Stimulated activated CD4-positive, alpha-beta T cell treated with anti-CD3 and anti-CD28 coated beads, Interleukin-15, amount 100 ng/mL, for 48 hours (primary cell): ENCODE results near the gene RPRML.
"Not testable (repeated sequence)": the region's sequence is repeated elsewhere in the genome, so short reads cannot be mapped to it uniquely, and the experiment has no call there.

Source experiments
- DNase-seq, 2 donors: peaks; one replicate each; pipeline ENCODE4 v3.0.0-alpha.2; 2020; ENCODE audit warnings: low read depth in 2 of 2

RPRML gene

DNA sequence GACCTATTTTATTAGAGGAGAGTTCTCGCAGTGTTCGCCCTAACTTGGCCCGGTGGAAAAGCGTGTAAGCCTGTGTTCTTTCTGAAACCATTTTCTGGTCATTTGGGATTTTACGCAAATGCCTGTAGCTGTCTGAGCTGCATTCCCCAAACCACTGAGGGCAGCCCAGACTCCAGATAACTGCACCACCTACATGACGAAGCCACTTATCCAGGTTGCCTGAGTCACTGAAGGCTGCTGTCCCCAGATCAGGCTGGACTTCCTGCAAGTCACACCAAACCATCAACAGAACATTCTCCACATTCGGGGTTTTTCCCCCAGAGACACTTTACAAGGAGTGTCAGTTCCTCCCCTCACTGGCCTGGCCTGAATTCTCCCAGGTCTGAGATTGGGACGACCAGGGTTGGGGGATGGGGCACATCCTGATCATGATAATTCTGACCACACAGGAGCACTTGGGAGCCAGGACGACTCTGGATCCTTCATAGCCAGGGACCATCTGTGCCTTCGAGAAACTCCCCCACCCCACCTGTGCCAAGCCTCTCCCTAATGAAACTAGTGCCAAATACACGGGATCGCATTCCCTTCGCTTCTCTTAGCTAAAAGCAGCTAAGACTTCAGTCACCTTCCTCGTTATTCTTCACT, 2.3 kb downstream of the RPRML start:
- DNase-seq = no peak

DNA sequence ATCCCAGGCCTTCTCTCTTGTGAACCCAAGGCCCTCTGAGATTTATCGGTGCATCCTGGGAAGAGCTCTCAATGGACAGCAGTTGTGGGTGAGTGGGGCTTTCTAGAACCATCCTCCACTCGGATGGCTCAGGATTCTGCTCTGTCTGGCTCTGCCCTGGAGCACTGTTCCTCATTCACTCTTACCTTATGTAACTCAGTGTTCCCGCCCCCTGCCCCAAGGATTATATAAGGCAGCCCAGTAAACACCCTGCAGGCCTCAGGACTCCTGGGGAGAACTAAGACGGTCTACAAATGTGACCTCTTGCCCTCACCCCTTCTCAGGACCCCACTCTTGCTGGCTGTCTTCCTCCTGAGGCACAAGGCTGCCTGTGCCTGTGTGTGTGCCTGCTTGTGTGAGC, 3.8 kb downstream of the RPRML start:
- DNase-seq = no peak

DNA sequence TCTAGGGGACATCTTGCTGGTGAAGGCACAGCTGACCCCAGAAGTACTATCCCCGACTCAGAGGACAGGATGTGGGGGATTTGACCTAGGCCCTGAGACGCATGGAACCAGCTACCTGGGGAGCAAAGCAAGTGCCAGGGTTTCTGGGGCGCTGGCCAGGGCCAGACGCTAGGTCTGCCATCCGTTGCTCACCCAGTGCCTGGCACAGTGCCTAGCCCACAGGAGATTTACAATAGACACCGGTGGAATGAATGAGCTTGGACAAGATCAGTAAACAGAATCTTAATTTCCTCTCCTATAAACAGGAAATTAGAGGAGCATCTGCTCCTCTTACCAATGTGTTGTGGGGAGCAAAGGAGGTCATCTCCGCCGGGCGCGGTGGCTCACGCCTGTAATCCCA, 5.0 kb downstream of the RPRML start:
- no peak for DNase-seq

DNA sequence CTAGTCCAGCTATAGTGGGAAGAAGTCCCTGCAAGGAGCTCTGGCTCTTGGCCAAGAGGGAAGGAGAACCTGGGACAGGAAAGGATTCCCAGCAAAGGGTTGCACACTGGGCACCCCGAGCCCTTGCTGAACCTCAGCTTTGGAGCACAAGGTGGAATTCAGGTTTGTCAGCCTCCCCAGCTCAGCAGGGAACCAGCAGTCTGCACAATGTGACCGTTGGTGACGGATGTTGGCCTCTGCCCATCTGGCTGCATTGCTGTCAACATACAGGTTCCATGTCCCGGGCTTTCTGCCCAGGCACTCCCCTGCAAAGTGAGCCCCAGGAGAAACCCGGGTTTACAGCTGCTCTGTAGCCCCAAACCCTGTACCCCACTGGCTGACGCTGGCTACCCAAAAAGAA, 6.7 kb downstream of the RPRML start:
- no peak for DNase-seq

DNA sequence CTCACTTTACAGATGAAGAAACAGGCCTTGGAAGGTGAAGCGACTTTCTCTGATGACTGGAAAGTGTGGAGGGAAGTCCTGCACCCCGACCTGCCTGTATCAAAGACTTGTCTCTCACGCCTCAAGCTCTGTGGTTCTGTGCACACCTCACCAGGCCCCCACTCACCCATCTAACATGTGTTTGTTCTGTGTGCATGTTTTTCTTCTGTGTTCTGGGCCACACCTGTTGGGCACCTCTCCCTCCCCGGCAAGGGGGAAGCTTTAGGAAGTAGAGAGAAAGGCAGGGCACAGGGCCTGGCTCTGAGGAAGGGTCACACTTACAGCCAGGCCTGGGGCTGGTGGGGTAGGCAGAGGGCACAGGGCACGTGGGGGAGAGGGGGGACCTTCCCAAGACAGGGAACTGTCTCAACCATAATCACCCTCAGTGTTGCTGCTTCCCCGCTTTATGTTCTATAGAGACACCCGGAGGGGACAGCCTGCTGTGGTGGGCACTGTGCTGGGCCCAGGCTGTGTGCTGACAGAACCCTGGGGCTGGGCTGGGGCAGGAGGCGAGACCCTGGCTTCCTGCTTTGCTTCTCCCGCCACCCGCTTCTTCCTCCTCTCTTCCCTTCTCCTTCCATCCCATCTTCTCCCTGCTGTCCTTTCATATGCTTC, 7.3 kb downstream of the RPRML start:
- no peak for DNase-seq

DNA sequence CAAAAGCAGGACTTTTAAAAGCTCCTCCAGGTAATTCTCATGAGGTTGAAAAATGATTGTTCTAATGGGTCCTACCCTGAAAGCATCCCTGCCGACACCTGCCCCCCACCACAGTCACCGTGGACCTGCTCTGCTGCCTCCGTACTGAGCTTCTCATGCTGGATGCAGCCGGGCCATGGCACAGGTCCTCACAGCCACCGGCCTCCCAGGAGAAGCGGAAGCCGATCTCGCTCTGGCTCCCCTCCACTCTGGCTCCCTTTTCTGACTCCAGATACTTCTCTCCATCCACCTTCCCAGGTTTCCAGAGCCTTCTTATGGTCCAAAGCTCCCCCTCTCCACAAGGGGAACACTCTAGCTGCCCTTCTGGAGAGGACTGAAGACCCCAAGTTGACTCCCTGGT, 10.2 kb downstream of the RPRML start:
- no peak for DNase-seq

DNA sequence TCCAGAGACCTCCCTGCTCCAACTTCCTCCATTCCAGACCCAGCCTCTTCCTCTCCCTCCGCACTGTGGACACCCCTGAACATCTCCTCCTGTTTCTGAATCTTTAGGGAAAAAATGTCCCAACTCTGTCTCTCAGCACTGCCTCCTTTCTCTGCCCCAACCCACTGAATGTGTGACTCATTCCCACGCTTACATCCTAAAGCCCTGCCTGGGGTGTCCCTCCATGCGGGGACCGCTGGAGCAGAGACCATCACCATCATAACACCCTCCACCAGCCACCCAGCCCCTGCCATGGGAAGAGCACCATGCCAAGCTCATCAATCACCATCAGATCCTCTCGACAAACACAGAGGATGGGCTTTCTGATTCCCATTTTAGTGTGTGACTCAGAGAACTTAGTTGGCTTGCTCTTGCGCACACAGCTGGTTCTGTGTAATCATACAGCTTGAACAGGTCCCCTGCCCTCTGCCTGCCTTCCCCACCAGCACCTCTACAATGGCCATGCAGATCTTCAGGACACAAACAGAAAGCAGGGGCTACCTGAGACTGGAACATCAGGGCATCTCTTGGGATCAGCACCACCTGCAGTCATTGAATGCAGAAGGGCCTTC, 10.7 kb downstream of the RPRML start:
- no peak for DNase-seq

DNA sequence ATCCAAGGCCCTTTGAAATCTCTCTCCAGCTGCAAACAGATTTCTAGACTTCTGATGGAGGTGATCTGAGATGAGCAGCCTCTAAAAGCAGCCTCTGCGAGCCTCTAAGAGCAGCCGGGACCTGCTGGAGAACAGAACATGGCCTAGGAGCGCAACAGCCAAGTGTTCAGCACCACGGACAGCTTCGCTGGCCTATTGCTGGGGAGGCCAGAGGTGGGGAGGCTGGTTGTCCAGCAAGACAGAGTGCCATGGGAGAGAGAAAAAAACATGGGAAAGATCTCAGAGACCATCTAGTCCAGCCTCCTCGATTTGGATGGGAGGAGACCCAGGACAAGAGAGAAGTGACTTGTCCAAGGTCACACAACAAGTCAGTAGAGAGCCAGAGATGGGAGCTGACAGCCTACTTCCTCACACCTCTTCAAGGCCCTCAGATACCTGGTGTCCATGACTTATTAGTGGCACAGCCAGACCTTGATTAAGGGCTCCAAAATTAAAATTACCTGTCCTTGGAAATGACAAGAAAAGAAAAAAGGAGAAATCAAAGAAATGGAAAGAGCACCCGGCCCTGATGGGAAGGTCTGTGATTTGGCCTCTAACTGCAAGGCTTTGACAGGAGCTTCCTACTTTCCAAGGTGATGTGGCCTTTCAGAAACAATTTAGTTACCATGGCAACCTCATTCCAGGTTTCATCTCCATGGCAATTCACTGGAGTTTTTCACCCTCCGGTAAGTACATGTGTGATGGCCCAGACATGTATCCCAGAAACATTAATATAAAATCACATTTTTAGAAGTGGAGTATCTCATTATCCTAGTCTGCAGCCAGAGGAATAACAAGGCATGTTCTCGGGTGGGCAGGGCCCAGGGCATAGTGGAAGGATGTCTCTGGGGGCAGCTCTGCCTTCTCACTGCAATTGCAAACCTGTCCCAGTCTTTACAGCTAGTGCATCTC, 14.5 kb downstream of the RPRML start:
- no peak for DNase-seq

DNA sequence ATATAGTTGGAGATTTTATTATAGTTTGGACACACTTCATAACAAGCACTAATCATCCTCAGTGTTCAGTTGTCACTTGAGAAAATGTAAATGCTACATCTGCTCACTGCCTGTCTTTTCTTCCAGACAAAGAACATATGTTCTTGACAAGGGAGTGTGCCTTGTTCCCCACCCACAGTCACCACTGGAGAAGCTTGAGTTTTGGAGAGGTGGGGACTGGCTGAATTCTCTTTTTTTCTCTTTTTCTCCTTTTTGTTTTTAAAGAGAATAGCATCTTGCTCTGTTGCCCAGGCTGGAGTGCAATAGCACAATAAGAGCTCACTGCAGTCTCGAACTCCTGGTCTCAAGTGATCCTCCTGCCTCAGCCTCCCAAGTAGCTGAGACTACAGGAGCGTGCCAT, 15.5 kb downstream of the RPRML start:
- no peak for DNase-seq

DNA sequence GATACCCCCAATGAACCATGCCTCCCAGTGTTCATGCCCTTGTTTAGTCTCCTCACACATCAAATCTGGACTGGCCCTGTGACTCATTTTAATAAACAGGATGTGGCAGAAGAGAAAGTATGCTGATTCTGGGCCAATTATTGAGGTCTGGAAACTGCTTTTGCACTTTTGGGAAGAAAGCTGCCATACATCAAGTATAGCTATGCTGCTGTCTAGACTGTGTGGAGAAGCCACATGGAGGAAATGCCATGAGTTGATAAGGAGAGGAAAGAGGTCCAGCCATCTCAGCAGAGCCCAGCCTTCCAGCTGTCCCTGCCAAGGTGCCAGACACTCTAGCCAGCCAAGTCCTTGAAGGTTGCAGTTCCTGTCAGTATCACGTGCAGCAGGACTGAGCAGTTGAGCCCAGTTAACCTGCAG, 16.7 kb downstream of the RPRML start:
- no peak for DNase-seq

DNA sequence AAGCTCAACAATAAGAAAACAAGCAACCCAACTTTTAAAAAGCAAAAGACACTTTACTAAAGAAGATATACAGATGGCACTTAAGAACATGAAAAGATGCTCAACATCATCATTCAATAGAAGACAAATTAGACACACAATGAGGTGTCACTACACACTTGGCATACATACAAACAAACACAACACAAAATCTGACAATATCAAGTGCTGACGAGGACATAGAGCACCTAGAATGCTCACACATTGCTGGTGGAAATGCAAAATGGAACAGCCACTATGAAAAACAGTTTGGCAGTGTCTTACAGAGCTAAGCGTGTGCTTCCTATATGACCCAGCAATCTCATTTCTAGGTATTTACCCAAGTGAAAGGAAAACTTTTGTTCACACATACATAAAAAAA, 18.9 kb downstream of the RPRML start:
- DNase-seq = no peak

DNA sequence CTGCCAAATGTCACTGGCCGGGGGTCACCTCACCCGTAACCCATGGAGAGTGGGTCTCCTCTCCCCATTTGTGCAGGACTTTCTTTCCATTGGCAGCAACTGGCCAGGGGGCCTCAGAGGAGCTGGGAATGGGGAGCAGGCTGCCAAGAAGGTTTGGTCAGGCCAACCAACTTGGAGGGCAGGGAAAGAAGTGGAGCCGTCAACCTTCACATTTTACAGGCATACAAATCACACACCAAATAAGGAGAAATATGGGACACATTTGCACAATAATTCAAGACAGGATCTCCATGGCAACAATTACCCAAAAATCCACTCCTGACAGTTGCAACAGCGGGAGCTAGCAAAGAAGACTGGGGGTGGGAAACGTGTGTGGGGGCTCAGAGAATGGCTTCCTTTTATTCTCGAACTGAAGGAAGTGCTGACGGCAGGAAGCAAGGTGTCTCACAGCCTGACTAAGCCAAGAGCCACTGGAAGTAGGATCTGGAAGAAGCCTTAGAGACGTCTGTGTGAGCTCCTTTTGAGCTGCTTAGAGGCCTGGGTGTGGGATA, 20.9 kb downstream of the RPRML start:
- DNase-seq = no peak

DNA sequence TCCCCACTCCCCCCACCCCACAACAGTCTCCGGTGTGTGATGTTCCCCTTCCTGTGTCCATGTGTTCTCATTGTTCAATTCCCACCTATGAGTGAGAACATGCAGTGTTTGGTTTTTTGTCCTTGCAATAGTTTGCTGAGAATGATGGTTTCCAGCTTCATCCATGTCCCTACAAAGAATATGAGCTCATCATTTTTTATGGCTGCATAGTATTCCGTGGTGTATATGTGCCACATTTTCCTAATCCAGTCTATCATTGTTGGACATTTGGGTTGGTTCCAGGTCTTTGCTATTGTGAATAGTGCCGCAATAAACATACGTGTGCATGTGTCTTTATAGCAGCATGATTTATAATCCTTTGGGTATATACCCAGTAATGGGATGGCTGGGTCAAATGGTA, 25.9 kb downstream of the RPRML start:
- DNase-seq = not testable (repeated sequence)

DNA sequence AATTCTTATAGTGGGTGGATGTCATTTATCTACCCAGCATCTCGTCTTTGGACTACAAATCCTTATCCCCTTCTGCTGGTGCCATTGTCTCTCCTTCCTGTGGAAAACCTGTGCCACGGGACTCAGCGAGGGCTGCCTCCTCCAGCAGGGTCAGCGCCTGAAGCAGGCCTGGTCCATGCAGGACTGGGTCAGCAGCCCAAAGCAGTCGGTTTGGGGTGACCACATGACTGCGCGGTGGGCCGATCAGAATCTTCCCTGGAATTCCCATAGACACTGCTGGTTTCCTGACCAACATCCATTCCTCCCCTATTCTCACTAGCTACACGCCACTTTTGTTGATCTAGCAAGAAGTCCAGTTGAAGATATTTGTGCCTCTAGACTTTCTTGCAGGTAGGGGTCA, 26.9 kb downstream of the RPRML start:
- DNase-seq = no peak

DNA sequence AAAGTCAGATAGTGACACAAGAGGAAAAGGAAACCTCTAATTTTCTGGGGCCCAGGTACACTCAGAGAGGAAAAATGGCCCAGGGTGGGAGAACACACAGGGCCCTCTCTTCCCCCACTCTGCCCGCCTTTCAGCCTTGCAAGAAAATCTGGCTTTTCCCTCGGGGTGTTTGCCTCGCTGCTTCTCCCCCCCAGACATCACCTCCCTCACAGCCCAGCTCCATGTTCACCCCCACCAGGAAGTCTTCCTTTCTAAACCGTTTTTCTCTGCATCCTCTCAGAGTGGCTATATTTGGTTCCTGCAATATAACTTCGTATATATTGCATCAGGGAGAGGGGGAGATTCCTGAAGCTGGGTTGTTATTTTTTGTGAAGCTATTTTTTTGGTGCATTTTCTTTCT, 27.3 kb downstream of the RPRML start:
- DNase-seq = no peak

DNA sequence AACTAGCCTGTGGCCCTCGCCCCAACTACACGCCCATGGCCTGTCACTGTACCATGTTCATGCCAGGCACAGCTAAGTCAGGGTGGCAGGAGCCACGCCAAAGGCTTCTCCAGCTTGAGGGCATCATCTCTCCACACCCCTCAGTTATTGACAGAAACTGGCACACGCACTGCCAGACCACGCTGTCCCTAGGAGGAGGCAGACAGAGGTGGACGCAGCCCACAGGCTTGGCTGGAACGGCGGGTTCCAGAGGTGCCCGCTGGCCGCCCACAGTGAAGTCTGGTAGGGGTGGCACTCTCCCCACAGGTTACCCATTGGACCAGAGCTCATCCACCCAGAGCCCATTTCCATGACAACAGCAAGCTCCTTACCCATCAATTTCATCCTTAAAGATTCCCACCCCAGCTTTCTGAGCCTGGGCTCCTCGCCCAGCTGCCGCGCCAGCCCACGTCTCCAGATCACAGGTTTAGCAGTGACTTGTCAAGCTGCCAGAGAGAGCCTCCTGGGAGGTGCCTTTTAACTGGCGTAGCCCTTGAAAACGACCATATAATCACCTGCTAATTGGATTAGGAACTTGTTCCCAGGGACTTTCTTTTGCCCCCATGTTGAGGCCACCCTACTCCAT, 27.9 kb downstream of the RPRML start:
- no peak for DNase-seq

DNA sequence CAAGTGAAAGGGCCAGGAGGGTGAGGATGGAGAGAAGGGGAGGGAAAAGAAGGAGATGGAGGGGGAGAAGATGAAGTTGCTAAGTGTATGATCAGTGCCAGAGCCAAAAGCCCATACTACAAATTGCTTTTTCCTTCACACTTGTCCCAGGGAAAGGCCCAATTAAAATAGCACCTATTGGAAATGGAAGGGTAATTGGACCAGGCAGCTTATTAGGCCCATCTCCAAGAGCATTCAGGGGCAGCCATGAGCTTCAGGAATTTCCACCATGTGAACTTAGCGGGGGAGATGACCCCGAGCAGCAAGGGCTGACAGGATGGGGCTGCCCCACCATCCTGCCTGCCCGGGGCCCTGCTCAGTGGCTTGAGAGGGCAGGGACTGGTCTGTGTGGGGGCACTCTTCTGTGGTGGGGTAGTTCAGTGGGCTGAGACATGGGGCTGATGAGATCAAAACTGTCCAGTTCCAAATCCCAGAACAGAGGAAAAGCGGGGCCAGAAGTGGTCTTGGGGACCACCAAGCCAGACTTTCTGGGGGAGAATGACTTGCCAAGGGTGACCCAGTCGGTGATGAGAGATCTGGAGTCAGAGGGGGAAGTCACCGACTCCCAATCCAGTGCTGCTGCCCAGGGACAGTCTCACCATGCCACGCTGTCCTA, 28.6 kb downstream of the RPRML start:
- DNase-seq = no peak

DNA sequence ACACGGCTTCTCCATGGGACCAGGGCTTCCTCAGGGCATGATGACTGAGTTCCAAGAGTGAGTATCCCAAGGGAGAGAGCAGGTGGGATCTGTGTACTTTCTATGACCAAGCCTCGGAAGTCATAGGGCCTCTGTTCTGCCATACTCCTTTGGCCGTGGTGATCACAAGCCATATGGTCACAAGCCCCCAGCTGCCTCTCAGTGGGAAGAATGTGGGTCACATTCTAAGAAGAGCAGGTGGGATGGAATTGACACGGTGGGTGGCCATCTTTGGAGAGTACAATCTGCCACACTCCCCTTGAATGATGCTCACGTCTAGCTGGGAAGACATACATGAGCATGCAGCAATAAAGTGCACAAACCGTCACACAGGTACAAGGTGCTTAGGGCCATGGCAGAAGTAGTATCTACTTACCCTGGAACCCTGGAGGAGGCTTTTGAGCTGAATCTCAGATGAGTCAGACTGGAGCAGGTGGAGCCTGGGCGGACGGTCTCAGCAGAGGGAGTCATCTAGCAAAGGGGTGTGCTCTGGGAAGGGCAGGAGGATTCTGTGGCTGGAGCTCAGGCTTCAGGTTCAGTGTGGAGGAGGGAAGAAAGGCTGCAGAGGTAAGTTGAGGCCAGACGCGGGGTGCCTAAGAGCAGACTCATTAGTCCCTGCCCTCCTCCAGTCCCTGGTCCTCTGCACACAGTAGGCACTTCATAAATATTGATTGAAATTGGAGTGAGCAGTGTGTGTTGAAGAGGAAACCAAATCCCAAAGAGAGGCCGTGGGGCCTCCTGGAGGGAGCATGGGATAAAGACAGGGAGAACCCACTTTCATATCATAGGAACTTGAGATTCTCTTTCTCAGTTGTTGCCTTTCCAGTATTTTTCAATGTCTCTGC, 29.5 kb downstream of the RPRML start:
- DNase-seq = no peak

DNA sequence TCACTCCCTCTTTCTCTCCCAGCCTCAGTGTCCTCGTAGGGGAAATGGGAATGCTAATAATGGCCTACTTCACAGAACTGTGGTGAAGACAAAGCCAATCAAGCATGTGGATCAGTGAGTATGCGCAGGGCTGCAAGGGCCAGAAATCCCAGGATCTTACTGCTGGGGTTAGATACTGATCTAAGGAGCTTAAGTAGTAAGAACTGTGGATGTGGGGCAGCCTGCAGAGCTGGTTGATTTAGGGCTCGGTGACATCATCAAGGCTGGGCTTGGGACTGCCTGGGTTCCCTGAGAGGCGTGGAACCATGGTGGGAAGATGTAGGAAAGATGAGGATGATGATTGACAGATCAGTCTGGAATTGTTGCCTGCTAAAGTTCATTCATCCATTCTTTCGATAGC, 30.5 kb downstream of the RPRML start:
- DNase-seq = no peak

DNA sequence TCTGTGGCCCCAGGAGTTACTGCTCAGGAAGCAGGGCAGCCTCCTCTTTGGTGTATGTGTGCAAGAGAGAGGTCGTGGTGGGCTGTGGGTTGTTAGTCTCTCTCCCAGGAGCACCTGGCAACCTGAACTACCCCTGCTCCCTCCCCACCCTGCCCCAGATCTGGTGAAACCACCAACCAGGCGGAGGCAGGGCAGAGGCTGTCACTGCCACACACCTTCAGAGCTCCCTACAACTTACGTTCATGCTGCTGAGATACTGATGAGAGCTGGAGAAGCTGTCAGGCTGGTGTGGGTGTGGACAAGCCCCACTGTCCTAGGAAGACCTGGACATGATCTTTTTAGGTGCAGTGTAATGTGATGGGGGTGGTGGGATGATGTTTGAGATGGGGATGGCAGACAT, 31.8 kb downstream of the RPRML start:
- no peak for DNase-seq
